Right atrium auricular region (tissue), 2 donors: ENCODE results near the gene PPP6R2. TPM values are rescaled to one million over a fixed set of nuclear protein-coding genes. Genes with fewer than 3 reads are reported as not detected.

ENCODE experiments used
- DNase-seq: peaks from one replicate; pipeline ENCODE4 v3.0.0-alpha.2; 2019; ENCODE audit warnings: low spot score
- H3K27ac ChIP-seq, 2 donors: fragments of 200-600 bp; sonication (generic); 1 replicate in 1 of 2; 2 replicates in 1 of 2; pipeline ENCODE4 v1.5.1; 2016 to 2019
- H3K27me3 ChIP-seq, 2 donors: fragments of 200-600 bp; sonication (generic); one replicate each; pipeline versions ENCODE4 v1.5.1 to v1.6.0; 2017 to 2019
- H3K36me3 ChIP-seq: fragments of 200-600 bp; sonication (generic); one replicate; pipeline ENCODE4 v1.5.1; 2016
- H3K4me1 ChIP-seq, 2 donors: fragments of 200-600 bp; sonication (generic); one replicate each; pipeline versions ENCODE4 v1.5.1 to v1.6.0; 2017 to 2019
- H3K4me3 ChIP-seq, 2 donors: fragments of 200-600 bp; sonication (generic); 1 replicate in 1 of 2; 2 replicates in 1 of 2; pipeline ENCODE4 v1.5.1; 2017 to 2019; ENCODE audit warnings: mild to moderate bottlenecking in 1 of 2, moderate library complexity in 1 of 2
- H3K9me3 ChIP-seq, 2 donors: fragments of 200-600 bp; sonication (generic); one replicate each; pipeline ENCODE4 v1.5.1; 2019
- total RNA-seq, 2 donors: library from RNA; depleted of rRNA; stranded (reverse); fragments of >200 nt; gene quantifications; one replicate each; pipeline ENCODE4 v1.1.0, GENCODE V29; 2016
- TF ChIP-seq, protein P1 (sequence below), 2 donors: fragments of 200-600 bp; sonication (generic); IDR thresholded peaks; one replicate each; pipeline ENCODE4 v1.5.1; 2019; ENCODE audit warnings: antibody characterized with exemption in 2 of 2

Gene PPP6R2
- total RNA-seq, 2 donors from 2014 or later, result 45.2 to 54.8 TPM

DNA sequence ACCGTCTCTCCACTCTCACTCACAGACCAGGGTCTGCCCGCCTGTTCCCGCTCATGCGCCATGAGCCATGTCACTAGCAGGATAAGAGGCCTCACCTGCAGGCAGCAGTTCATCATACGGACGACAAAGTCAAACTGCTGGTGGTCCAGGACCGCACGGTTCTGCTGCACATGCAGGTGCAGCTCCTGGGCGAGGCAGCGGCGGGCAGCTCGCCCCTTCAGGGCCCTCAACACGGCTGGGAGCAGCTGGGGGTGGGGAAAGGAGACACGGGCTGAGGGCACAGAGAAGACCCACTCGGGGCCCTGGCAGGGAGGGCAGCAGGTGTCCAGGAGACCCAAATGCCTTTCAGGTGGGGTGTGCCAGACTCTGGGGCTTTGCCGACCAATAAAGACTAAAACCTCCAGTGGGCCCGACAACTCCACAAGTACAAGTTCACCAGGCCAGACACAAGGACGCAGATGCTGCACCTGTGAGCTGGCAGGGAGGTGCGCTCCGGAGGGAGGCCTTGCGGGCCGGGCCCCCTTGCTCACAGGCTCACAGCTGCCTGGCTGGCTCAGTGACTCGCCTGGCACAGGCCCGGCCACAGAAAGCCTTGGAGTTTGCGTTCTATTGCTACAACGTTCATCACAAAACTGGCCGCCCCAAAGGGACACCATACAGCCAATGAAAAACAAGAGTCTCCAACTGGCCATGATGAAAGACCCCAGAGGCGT is 120.2 kb downstream of the PPP6R2 start:
- H3K27me3 ChIP-seq, result no peaks in the 10 kb centered on the region
- H3K27ac ChIP-seq, result no peak overlapping the region
- H3K36me3 ChIP-seq, result peaks cover 90% of the 10 kb centered on the region
- peaks cover 0 to 3% of the 10 kb centered on the region in 2 donors for H3K4me1 ChIP-seq
- no peaks in the 10 kb centered on the region for H3K9me3 ChIP-seq
- DNase-seq, result no peak
- TF ChIP-seq, protein P1, sequence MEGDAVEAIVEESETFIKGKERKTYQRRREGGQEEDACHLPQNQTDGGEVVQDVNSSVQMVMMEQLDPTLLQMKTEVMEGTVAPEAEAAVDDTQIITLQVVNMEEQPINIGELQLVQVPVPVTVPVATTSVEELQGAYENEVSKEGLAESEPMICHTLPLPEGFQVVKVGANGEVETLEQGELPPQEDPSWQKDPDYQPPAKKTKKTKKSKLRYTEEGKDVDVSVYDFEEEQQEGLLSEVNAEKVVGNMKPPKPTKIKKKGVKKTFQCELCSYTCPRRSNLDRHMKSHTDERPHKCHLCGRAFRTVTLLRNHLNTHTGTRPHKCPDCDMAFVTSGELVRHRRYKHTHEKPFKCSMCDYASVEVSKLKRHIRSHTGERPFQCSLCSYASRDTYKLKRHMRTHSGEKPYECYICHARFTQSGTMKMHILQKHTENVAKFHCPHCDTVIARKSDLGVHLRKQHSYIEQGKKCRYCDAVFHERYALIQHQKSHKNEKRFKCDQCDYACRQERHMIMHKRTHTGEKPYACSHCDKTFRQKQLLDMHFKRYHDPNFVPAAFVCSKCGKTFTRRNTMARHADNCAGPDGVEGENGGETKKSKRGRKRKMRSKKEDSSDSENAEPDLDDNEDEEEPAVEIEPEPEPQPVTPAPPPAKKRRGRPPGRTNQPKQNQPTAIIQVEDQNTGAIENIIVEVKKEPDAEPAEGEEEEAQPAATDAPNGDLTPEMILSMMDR (IDR thresholded peaks at IDR 0.05), result no peak
- H3K4me3 ChIP-seq, result no peak overlapping the region

DNA sequence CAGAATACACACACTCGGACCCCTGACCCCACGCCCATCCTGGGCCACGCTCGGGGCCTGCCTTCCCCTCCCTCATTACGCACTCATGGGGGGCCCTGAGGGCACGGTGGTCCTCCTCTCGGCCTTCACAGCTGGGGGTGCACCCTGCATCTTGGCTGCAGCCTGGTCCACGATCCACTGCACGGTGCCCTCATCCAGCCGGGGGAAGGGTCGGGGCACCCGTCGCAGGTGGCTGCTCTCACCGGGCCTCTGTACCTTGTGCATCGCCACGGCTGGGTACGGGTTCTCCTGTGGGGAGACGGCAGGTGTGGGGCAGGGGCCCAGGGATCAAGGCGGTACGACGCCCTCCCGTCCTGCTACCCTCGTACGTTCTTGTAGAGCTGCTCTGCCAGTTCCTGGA is 121.3 kb downstream of the PPP6R2 start:
- Histone ChIP-seq H3K4me1 (peaks cover 0 to 13% of the 10 kb centered on the region in 2 donors), H3K9me3 (no peaks in the 10 kb centered on the region), H3K36me3 (peaks cover 81% of the 10 kb centered on the region), H3K4me3 (no peak overlapping the region), H3K27ac (no peak overlapping the region), H3K27me3 (no peaks in the 10 kb centered on the region)
- TF ChIP-seq, protein P1 (IDR thresholded peaks at IDR 0.05), result no peak
- DNase-seq, result no peak

GRCh38 chr22:50465066-50465930 is 122.2 kb downstream of the PPP6R2 start:
- H3K4me1 ChIP-seq, result peaks cover 0 to 22% of the 10 kb centered on the region in 2 donors
- peaks cover 73% of the 10 kb centered on the region for H3K36me3 ChIP-seq
- H3K27ac ChIP-seq, result no peak overlapping the region
- H3K4me3 ChIP-seq, result no peak overlapping the region
- no peak for DNase-seq
- no peaks in the 10 kb centered on the region for H3K27me3 ChIP-seq
- H3K9me3 ChIP-seq, result no peaks in the 10 kb centered on the region
- TF ChIP-seq, protein P1 (IDR thresholded peaks at IDR 0.05), result no peak

DNA sequence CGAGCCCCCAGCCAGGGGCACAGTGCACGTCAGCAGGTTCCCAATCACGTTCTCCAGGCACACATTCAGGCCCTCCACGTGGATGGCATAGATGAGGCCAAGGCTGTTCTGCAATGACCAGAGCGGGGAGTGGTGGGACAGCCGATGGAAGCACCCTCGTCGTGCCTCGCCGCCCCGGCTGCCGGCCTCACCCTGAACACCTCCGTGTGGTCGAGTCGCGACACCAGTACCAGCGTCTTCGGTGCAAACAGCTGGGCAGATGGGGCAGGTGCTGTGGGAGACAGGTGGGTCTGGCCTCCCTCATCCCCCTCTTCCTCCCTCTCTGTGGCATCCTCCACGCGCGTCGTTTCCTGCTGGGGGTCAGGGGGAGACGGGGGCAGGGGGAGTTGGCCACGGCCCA is 124.2 kb downstream of the PPP6R2 start:
- Histone ChIP-seq H3K27ac (no peak overlapping the region), H3K4me3 (no peak overlapping the region), H3K4me1 (peaks cover 0 to 42% of the 10 kb centered on the region in 2 donors), H3K9me3 (no peaks in the 10 kb centered on the region), H3K27me3 (no peaks in the 10 kb centered on the region), H3K36me3 (peaks cover 52% of the 10 kb centered on the region)
- no peak for DNase-seq
- TF ChIP-seq, protein P1 (IDR thresholded peaks at IDR 0.05), result no peak

DNA sequence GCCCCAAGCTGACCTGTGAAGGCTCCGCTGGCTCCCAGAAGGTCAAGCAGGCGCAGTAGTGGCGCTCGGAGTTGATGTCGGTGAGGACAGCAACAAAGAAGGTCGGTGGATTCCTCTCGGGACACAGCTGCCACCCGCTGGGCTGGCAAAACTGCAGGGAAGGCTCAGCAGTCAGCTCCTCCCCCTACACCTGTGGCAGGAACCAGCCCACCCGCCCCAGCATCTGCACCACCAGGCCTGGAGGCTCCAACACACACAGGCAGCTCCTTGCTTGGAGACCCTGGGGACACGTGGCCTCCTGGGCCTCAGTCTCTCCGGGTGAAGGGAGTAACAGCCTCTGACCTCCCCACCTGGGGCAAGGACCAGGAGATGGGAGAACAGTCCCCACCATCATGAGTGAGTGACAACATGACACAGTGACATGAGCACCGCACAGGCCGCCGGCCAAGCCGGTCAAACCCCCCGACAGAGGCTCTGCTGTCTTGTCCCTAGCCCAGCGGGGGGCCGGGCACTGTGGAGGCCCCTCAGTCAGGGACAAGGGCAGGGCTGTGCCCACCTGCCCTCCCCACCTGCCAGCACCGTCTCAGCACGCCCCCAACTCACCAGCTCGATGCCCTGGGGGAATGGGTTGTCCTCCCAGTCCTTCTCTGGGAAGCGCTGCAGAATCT is 124.8 kb downstream of the PPP6R2 start:
- DNase-seq, result no peak
- peaks cover 46% of the 10 kb centered on the region for H3K36me3 ChIP-seq
- no peak overlapping the region for H3K4me3 ChIP-seq
- no peak overlapping the region for H3K27ac ChIP-seq
- H3K27me3 ChIP-seq, result no peaks in the 10 kb centered on the region
- TF ChIP-seq, protein P1 (IDR thresholded peaks at IDR 0.05), result no peak
- peaks cover 0 to 48% of the 10 kb centered on the region in 2 donors for H3K4me1 ChIP-seq
- H3K9me3 ChIP-seq, result no peaks in the 10 kb centered on the region
